C4-2B (cell line): ENCODE results near the gene UGT2A2.

ENCODE experiments used
- H3K27ac ChIP-seq: fragments of 450-650 bp; 2 replicates; pipeline ENCODE4 v1.5.1; 2017
- ZFX ChIP-seq: fragments of 450-650 bp; IDR thresholded peaks from 2 replicates; pipeline ENCODE4 v1.6.1; 2017
- TF ChIP-seq, protein P1 (sequence below): fragments of 450-650 bp; conservative IDR thresholded peaks from 2 replicates; pipeline ENCODE4 v1.5.1; 2017; ENCODE audit warnings: mild to moderate bottlenecking

Gene UGT2A2

DNA sequence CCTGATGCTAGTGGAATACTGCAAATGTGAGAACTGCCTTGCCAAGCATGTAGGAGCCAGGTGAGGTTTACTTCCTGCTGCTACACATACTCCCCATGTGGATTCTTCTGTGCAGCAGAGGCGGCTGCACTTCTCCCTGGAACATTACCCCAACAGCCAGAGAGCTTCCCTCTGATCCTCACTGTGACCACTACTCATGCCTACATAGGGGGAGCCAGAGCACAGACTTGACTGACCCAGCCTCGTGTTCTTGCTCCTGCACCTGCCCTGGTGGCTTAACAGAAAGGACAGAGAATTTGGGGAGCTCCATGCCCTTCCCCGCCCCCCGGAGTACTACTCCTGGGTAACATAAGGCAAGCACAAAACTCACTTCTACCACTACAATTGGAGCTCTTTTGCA lies 38.4 kb downstream of the UGT2A2 start:
- H3K27ac ChIP-seq = no peak overlapping the region
- TF ChIP-seq, protein P1, sequence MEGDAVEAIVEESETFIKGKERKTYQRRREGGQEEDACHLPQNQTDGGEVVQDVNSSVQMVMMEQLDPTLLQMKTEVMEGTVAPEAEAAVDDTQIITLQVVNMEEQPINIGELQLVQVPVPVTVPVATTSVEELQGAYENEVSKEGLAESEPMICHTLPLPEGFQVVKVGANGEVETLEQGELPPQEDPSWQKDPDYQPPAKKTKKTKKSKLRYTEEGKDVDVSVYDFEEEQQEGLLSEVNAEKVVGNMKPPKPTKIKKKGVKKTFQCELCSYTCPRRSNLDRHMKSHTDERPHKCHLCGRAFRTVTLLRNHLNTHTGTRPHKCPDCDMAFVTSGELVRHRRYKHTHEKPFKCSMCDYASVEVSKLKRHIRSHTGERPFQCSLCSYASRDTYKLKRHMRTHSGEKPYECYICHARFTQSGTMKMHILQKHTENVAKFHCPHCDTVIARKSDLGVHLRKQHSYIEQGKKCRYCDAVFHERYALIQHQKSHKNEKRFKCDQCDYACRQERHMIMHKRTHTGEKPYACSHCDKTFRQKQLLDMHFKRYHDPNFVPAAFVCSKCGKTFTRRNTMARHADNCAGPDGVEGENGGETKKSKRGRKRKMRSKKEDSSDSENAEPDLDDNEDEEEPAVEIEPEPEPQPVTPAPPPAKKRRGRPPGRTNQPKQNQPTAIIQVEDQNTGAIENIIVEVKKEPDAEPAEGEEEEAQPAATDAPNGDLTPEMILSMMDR = no peak
- TF ChIP-seq ZFX = no peak

DNA sequence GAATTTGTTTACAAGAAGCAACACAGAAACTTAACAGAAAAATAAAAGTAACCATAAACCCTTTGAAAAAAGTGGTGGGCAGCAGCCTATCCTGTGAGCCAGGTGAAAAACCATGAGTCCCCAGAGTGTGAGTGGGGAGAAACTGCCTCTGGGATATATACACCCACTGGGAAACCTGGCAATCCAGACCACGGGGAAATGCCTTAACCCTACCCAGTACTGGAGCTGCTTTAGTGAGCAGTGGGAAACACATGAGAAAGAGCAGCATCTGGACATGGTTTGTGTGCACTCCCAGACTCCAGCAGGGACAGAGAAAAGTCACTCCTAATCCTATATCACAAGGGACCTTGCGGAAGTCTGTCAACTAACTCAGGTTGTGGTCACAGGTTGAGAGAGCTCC lies 39.4 kb downstream of the UGT2A2 start:
- TF ChIP-seq, protein P1 = no peak
- TF ChIP-seq ZFX = no peak
- H3K27ac ChIP-seq = no peak overlapping the region

DNA sequence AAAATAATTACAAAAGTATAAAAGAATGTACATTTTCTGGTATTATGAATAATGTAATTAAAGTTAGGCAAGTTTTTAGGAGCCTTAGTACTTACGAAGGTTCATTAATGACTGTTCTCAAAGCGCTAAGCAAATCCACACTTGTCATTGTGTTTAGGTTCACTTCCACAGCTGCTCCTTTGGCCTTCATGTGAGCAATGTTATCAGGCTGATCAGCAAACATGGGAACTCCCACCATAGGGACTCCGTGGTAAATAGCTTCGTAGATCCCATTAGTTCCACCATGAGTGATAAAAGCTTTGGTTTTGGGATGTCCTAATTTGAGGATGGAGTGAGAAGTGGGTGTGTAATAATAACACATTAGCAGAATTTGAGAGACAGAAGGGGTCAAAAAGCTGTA lies 45.1 kb downstream of the UGT2A2 start:
- TF ChIP-seq, protein P1 = no peak
- no peak for TF ChIP-seq ZFX

DNA sequence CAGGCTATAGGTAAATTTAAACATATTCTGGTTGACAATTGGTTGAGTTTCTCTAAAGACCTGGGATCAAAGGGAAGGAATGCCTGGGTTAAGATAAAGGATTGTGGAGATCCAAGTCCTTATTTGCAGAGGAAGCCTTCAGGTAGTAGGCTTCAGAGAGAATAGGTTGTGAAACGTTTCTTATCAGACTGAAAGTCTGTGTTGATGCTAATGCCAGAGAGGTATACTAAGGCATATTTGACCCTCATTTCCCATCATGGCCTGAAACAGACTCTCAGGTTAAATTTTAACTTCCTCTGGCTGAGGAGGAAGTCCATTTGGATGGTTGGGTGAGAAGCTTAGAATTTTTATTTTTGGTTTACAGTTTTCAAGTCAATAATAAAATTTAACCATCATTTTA lies 48.1 kb downstream of the UGT2A2 start:
- no peak overlapping the region for H3K27ac ChIP-seq
- TF ChIP-seq, protein P1 = no peak
- TF ChIP-seq ZFX = no peak

More for the DNA sequence above, 45.1 kb downstream of the UGT2A2 start:
- H3K27ac ChIP-seq = no peak overlapping the region

DNA sequence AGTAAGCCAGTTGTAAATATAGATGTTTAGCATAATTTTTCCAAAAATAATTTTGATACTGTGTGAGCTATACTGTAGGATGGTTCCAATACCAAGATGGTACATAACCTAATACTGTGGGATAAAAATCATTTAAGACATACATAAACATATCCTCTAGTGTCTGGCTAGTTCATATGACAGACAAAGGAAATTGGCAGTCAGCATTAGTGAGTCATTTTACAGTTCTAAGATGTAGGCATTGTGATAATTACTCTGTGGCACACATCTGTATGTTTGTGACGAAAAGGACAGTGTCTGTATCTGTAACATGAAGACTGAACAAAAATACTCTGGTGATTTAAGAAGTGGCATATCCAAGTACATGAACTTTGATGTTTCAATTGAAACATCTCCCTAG lies 49.6 kb downstream of the UGT2A2 start:
- no peak overlapping the region for H3K27ac ChIP-seq
- TF ChIP-seq, protein P1 = no peak
- TF ChIP-seq ZFX = no peak

DNA sequence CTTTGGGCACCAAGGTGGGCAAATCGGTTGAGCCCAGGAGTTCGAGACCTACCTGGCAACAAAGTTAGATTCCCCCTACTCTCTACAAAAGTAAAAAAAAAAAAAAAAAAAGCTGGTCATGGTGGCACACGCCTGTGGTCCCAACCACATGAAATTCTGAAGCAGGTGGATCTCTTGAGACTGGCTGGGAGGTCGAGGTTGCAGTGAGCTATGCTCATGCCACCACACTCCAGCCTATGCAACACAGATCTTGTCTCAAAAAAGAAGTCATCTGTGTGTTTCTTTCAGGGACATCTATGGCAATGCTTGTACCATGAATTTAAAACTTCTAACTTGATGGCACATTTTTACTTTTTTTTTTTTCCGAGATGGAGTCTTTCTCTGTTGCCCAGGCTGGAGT lies 55.3 kb downstream of the UGT2A2 start:
- TF ChIP-seq ZFX = no peak
- TF ChIP-seq, protein P1 = no peak
- no peak overlapping the region for H3K27ac ChIP-seq

DNA sequence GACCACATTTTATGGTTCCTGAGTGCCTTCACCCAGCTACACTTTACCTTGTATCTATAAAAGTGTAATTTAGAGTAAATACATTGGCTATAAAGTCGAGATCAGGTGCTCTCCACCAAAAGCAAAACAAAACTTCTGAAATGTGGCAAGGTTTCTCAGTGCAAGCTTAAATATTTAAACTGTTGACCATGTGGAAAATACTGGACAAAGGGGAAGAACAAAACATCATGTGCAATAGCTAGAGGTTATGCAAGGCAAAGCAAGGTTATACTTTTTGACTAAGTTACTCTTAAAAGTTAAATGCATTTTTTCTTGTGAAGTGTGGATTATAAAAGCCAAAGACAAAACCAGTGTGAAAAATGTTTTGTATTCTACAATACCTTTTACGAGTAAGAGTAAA lies 55.9 kb downstream of the UGT2A2 start:
- no peak for TF ChIP-seq ZFX
- TF ChIP-seq, protein P1 = no peak
- no peak overlapping the region for H3K27ac ChIP-seq

DNA sequence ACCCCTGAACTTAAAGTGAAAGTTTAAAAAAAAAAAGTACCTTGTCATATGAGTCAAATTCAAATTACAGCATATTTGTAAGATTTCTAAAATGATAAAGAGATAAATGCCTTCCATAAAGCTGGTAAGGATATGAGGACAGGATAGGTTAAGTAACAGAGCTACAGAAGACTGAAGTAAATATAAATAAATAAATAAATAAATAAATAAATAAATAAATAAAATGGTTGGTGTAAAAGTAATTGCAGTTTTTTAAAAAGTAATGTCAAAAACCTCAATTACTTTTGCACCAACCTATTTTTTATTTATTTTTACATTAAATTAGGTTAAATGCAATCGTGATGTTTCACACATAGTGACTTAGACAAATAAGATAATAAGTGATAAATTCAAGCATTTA lies 62.2 kb downstream of the UGT2A2 start:
- no peak overlapping the region for H3K27ac ChIP-seq
- TF ChIP-seq ZFX = no peak
- TF ChIP-seq, protein P1 = no peak
